ENCODE measurements around the gene NUMB.

GRCh38 chr14:73394317-73394716 lies 64.0 kb downstream of the NUMB start:
- TF ChIP-seq CTCF (IDR thresholded peaks at IDR 0.05) (no peak), POLR2AphosphoS5 (IDR thresholded peaks at IDR 0.05) (no peak)

Measured in suprapubic skin (tissue), 3 donors.